ENCODE results near the gene PIK3CG.

GRCh38 chr7:106866298-106867281 is 1.5 kb downstream of the PIK3CG start:
- TF ChIP-seq CTCF (IDR thresholded peaks at IDR 0.05; ENCODE audit: low read length) (no peak), EZH2 (IDR thresholded peaks at IDR 0.05; ENCODE audit: borderline replicate concordance, low read length) (no peak)
